ENCODE results near the gene ZNF346. TPM values are rescaled to one million over a fixed set of nuclear protein-coding genes. Genes with fewer than 3 reads are reported as not detected.

The ZNF346 gene
- total and polyA plus RNA-seq, 2 of the 13 experiments (the other 11 are each of a cell fraction or from before 2014, with no cell fraction given) = 8.6 to 19.4 TPM

GRCh38 chr5:177086654-177087397 lies 64.3 kb downstream of the ZNF346 start, which contains the start of gene FGFR4 (continued):
- TF ChIP-seq TAF15 (IDR thresholded peaks at IDR 0.05; ENCODE audit: low read depth, low read length, poor library complexity, severe bottlenecking) (peak; percentile 68), SP1 (IDR thresholded peaks at IDR 0.05) (peak; percentile 73), SP1 (CRISPR knock-in tag; IDR thresholded peaks at IDR 0.05) (peak; percentile 91), NONO (IDR thresholded peaks at IDR 0.05) (no peak), NONO (CRISPR knock-in tag; conservative IDR thresholded peaks at IDR 0.05) (peak; percentile 96), ATF7 (IDR thresholded peaks at IDR 0.05) (no peak), ATF7 (CRISPR knock-in tag; IDR thresholded peaks at IDR 0.05) (no peak), ZBTB38 (CRISPR knock-in tag; IDR thresholded peaks at IDR 0.05) (peak; percentile 92), ZFP90 (CRISPR knock-in tag; IDR thresholded peaks at IDR 0.05; ENCODE audit: borderline replicate concordance) (no peak; the same call in none of the 2 replicates), NFE2L1 (CRISPR knock-in tag; IDR thresholded peaks at IDR 0.05; ENCODE audit: borderline replicate concordance) (no peak), ARNT2 (CRISPR knock-in tag; IDR thresholded peaks at IDR 0.05; ENCODE audit: low read depth) (peak; percentile 89), PAWR (CRISPR knock-in tag; IDR thresholded peaks at IDR 0.05; ENCODE audit: borderline replicate concordance) (no peak), ADNP (CRISPR knock-in tag; IDR thresholded peaks at IDR 0.05) (no peak), ATM (IDR thresholded peaks at IDR 0.05; ENCODE audit: borderline replicate concordance) (no peak), EZH2 (conservative IDR thresholded peaks at IDR 0.05; ENCODE audit: low read depth, low read length) (no peak), RBM22 (optimal IDR thresholded peaks at IDR 0.05; ENCODE audit: low read length) (no peak), ZNF160 (CRISPR knock-in tag; IDR thresholded peaks at IDR 0.05) (0 out of 2 replicates have a peak, but pooled peaks have one; percentile 60), ZNF274 (CRISPR knock-in tag; IDR thresholded peaks at IDR 0.05) (peak; percentile 69; the same call in 1 of the 2 replicates), ZNF501 (CRISPR knock-in tag; IDR thresholded peaks at IDR 0.05) (peak; percentile 71; the same call in 1 of the 2 replicates), SUZ12 (IDR thresholded peaks at IDR 0.05; ENCODE audit: low read depth, low read length) (0 out of 2 replicates have a peak, but pooled peaks have one; percentile 2), ATF7-NPFF (CRISPR knock-in tag; IDR thresholded peaks at IDR 0.05; ENCODE audit: low read depth) (peak; percentile 82), ZNF121 (CRISPR knock-in tag; IDR thresholded peaks at IDR 0.05) (no peak), ZNF770 (CRISPR knock-in tag; IDR thresholded peaks at IDR 0.05) (peak; percentile 50), ZNF484 (CRISPR knock-in tag; IDR thresholded peaks at IDR 0.05; ENCODE audit: borderline replicate concordance, low read depth) (no peak)
- TF ChIP-seq, protein P1, sequence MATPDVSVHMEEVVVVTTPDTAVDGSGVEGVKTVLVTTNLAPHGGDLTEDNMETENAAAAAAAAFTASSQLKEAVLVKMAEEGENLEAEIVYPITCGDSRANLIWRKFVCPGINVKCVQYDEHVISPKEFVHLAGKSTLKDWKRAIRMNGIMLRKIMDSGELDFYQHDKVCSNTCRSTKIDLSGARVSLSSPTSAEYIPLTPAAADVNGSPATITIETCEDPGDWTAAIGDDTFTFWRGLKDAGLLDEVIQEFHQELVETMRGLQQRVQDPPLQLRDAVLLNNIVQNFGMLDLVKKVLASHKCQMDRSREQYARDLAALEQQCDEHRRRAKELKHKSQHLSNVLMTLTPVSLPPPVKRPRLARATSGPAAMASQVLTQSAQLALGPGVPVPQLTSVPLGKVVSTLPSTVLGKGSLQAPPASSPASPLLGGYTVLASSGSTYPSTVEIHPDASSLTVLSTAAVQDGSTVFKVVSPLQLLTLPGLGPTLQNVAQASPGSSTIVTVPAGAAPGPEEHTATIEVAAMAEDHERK (CRISPR knock-in tag; IDR thresholded peaks at IDR 0.05; ENCODE audit: low read depth) = 0 out of 2 replicates have a peak, but pooled peaks have one; percentile 11
- TF ChIP-seq, protein P2, sequence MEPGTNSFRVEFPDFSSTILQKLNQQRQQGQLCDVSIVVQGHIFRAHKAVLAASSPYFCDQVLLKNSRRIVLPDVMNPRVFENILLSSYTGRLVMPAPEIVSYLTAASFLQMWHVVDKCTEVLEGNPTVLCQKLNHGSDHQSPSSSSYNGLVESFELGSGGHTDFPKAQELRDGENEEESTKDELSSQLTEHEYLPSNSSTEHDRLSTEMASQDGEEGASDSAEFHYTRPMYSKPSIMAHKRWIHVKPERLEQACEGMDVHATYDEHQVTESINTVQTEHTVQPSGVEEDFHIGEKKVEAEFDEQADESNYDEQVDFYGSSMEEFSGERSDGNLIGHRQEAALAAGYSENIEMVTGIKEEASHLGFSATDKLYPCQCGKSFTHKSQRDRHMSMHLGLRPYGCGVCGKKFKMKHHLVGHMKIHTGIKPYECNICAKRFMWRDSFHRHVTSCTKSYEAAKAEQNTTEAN (CRISPR knock-in tag; conservative IDR thresholded peaks at IDR 0.05) = peak; percentile 54; the same call in 1 of the 2 replicates
- TF ChIP-seq, protein P3, sequence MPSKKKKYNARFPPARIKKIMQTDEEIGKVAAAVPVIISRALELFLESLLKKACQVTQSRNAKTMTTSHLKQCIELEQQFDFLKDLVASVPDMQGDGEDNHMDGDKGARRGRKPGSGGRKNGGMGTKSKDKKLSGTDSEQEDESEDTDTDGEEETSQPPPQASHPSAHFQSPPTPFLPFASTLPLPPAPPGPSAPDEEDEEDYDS (CRISPR knock-in tag; IDR thresholded peaks at IDR 0.05) = peak; percentile 86
